ENCODE data around the gene TPRG1.

- TF ChIP-seq GATA3 (IDR thresholded peaks at IDR 0.05; ENCODE audit: low read depth, low read length) (no peak), GATA2 (IDR thresholded peaks at IDR 0.05; ENCODE audit: low read depth, low read length) (no peak)
These were observed 131.8 kb downstream of the TPRG1 start for GRCh38 chr3:189303584-189303983.

Data from SH-SY5Y (cell line).